Suprapubic skin (tissue), 3 donors: ENCODE data around the gene SLC7A4.
"Not testable (repeated sequence)": the region's sequence is repeated elsewhere in the genome, so short reads cannot be mapped to it uniquely, and the experiment has no call there.

Source experiments
- CTCF ChIP-seq, 2 donors: fragments of 200-600 bp in 1 of 2; fragments of 450-650 bp in 1 of 2; sonication (generic) in 1 of 2; IDR thresholded peaks; one replicate each; pipeline ENCODE4 v1.5.1; 2016 to 2019; ENCODE audit warnings: antibody characterized with exemption in 2 of 2, mild to moderate bottlenecking in 1 of 2, moderate library complexity in 1 of 2
- POLR2A ChIP-seq, 2 donors: fragments of 450-650 bp; IDR thresholded peaks; one replicate each; pipeline ENCODE4 v1.6.1; 2017; ENCODE audit warnings: antibody characterized with exemption in 2 of 2, mild to moderate bottlenecking in 2 of 2, moderate library complexity in 2 of 2

GRCh38 chr22:21048965-21049364 is 16.6 kb upstream of the SLC7A4 start:
- not testable (repeated sequence) for TF ChIP-seq CTCF, POLR2A (IDR thresholded peaks at IDR 0.05)
